GM19351 (cell line): ENCODE data around the gene AP3D1.
A peak's percentile ranks its signal among the peaks of the same experiment; 100 is the strongest.

Experiments
- ATAC-seq: cut with Tn5 transposase; IDR thresholded peaks from one replicate; pipeline ENCODE4 v1.9.1; 2021; ENCODE audit warnings: mild to moderate bottlenecking, moderate library complexity; ENCODE audit not compliant: unreplicated experiment

The AP3D1 gene

GRCh38 chr19:2070436-2070827 lies 80.9 kb downstream of the AP3D1 start:
- ATAC-seq = no peak

GRCh38 chr19:2064788-2065524 lies 86.4 kb downstream of the AP3D1 start:
- no peak for ATAC-seq

- no peak for ATAC-seq
Measured at GRCh38 chr19:2064395-2064787, 87.0 kb downstream of the AP3D1 start.

- ATAC-seq = no peak
Measured at GRCh38 chr19:2063824-2064223, 87.5 kb downstream of the AP3D1 start.

- no peak for ATAC-seq
Measured at GRCh38 chr19:2062770-2063169, 88.6 kb downstream of the AP3D1 start.

- ATAC-seq = no peak
Measured at GRCh38 chr19:2062389-2062729, 89.0 kb downstream of the AP3D1 start.

- ATAC-seq = peak; percentile 86
Measured at GRCh38 chr19:2061495-2062388, 89.6 kb downstream of the AP3D1 start.

GRCh38 chr19:2060884-2061494 lies 90.4 kb downstream of the AP3D1 start:
- peak; percentile 15 for ATAC-seq

- no peak for ATAC-seq
Measured at GRCh38 chr19:2059422-2060201, 91.8 kb downstream of the AP3D1 start.

GRCh38 chr19:2058570-2059421 lies 92.6 kb downstream of the AP3D1 start:
- no peak for ATAC-seq

GRCh38 chr19:2057484-2058469 lies 93.6 kb downstream of the AP3D1 start:
- ATAC-seq = no peak

- no peak for ATAC-seq
Measured at GRCh38 chr19:2056837-2057192, 94.6 kb downstream of the AP3D1 start.

GRCh38 chr19:2055931-2056836 lies 95.2 kb downstream of the AP3D1 start:
- ATAC-seq = no peak

GRCh38 chr19:2054763-2055162 lies 96.6 kb downstream of the AP3D1 start:
- ATAC-seq = no peak

- no peak for ATAC-seq
Measured at GRCh38 chr19:2053601-2054389, 97.6 kb downstream of the AP3D1 start.

GRCh38 chr19:2051773-2052704 lies 99.3 kb downstream of the AP3D1 start:
- no peak for ATAC-seq
